Neural progenitor cell (in vitro differentiated cells): Measurements from ENCODE around the gene FOLR2.

Experiments
- EZH2 ChIP-seq: fragments of 200-600 bp; sonication (generic); IDR thresholded peaks from 2 replicates; pipeline ENCODE4 v1.6.1; 2017; ENCODE audit warnings: antibody characterized with exemption, mild to moderate bottlenecking, moderate library complexity
- EZH2phosphoT487 ChIP-seq: fragments of 200-600 bp; sonication (generic); IDR thresholded peaks from 2 replicates; pipeline ENCODE4 v1.6.1; 2017; ENCODE audit warnings: antibody characterized with exemption
- TF ChIP-seq, protein P1 (sequence below): fragments of 200-600 bp; sonication (generic); IDR thresholded peaks from 2 replicates; pipeline ENCODE4 v1.5.1; 2017; ENCODE audit warnings: antibody characterized with exemption, mild to moderate bottlenecking

GRCh38 chr11:72249961-72250360 lies 33.4 kb downstream of the FOLR2 start:
- TF ChIP-seq EZH2phosphoT487, result no peak
- no peak for TF ChIP-seq EZH2
- TF ChIP-seq, protein P1, sequence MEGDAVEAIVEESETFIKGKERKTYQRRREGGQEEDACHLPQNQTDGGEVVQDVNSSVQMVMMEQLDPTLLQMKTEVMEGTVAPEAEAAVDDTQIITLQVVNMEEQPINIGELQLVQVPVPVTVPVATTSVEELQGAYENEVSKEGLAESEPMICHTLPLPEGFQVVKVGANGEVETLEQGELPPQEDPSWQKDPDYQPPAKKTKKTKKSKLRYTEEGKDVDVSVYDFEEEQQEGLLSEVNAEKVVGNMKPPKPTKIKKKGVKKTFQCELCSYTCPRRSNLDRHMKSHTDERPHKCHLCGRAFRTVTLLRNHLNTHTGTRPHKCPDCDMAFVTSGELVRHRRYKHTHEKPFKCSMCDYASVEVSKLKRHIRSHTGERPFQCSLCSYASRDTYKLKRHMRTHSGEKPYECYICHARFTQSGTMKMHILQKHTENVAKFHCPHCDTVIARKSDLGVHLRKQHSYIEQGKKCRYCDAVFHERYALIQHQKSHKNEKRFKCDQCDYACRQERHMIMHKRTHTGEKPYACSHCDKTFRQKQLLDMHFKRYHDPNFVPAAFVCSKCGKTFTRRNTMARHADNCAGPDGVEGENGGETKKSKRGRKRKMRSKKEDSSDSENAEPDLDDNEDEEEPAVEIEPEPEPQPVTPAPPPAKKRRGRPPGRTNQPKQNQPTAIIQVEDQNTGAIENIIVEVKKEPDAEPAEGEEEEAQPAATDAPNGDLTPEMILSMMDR, result no peak
